NCI-H1436 treated with DMSO at 0.1 percent for 48 hours (cell line): ENCODE data around the gene CALN1.
"Not testable (repeated sequence)": the region's sequence is repeated elsewhere in the genome, so short reads cannot be mapped to it uniquely, and the experiment has no call there.

Experiments
- DNase-seq: peaks from one replicate; lab custom pipeline; 2025; lab: John Stamatoyannopoulos, UW

CALN1 gene

GRCh38 chr7:71982851-71983250 is 429.3 kb downstream of the CALN1 start:
- no peak for DNase-seq

- DNase-seq, result no peak
These were observed 435.5 kb downstream of the CALN1 start for GRCh38 chr7:71976645-71977044.

- no peak for DNase-seq
These were observed 437.5 kb downstream of the CALN1 start for GRCh38 chr7:71974611-71975010.

- no peak for DNase-seq
These were observed 439.6 kb downstream of the CALN1 start for GRCh38 chr7:71972534-71972933.

- DNase-seq, result no peak
These were observed 441.4 kb downstream of the CALN1 start for GRCh38 chr7:71970725-71971124.

GRCh38 chr7:71962636-71963035 is 449.5 kb downstream of the CALN1 start:
- DNase-seq, result no peak

- DNase-seq, result no peak
These were observed 450.9 kb downstream of the CALN1 start for GRCh38 chr7:71961283-71961682.

GRCh38 chr7:71942115-71942514 is 470.0 kb downstream of the CALN1 start:
- DNase-seq, result no peak

GRCh38 chr7:71937840-71938371 is 474.2 kb downstream of the CALN1 start:
- DNase-seq, result no peak

GRCh38 chr7:71935674-71936073 is 476.5 kb downstream of the CALN1 start:
- no peak for DNase-seq

- DNase-seq, result no peak
These were observed 478.7 kb downstream of the CALN1 start for GRCh38 chr7:71933426-71933825.

GRCh38 chr7:71925663-71926062 is 486.5 kb downstream of the CALN1 start:
- no peak for DNase-seq

- not testable (repeated sequence) for DNase-seq
These were observed 497.9 kb downstream of the CALN1 start for GRCh38 chr7:71914204-71914603.

- DNase-seq, result no peak
These were observed 499.7 kb downstream of the CALN1 start for GRCh38 chr7:71912476-71912875.

- DNase-seq, result no peak
These were observed 501.1 kb downstream of the CALN1 start for GRCh38 chr7:71911051-71911450.

GRCh38 chr7:71905821-71906220 is 506.3 kb downstream of the CALN1 start:
- no peak for DNase-seq

GRCh38 chr7:71904484-71904883 is 507.7 kb downstream of the CALN1 start:
- no peak for DNase-seq

- no peak for DNase-seq
These were observed 511.6 kb downstream of the CALN1 start for GRCh38 chr7:71900556-71900955.

- DNase-seq, result no peak
These were observed 515.6 kb downstream of the CALN1 start for GRCh38 chr7:71896535-71896934.

- DNase-seq, result no peak
These were observed 526.1 kb downstream of the CALN1 start for GRCh38 chr7:71886046-71886445.

GRCh38 chr7:71885487-71885886 is 526.7 kb downstream of the CALN1 start:
- DNase-seq, result no peak

GRCh38 chr7:71883415-71883814 is 528.7 kb downstream of the CALN1 start:
- no peak for DNase-seq

GRCh38 chr7:71871446-71871845 is 540.7 kb downstream of the CALN1 start:
- DNase-seq, result no peak

GRCh38 chr7:71870812-71871211 is 541.3 kb downstream of the CALN1 start:
- no peak for DNase-seq

GRCh38 chr7:71868797-71869196 is 543.3 kb downstream of the CALN1 start:
- no peak for DNase-seq
